HG03135 (cell line): ENCODE measurements around the gene GPAM.
"Not testable (repeated sequence)": the region's sequence is repeated elsewhere in the genome, so short reads cannot be mapped to it uniquely, and the experiment has no call there.

Experiments used
- ATAC-seq: cut with Tn5 transposase; IDR thresholded peaks from one replicate; pipeline ENCODE4 v1.9.1; 2021; ENCODE audit warnings: mild to moderate bottlenecking, moderate library complexity; ENCODE audit not compliant: unreplicated experiment

GPAM gene

DNA sequence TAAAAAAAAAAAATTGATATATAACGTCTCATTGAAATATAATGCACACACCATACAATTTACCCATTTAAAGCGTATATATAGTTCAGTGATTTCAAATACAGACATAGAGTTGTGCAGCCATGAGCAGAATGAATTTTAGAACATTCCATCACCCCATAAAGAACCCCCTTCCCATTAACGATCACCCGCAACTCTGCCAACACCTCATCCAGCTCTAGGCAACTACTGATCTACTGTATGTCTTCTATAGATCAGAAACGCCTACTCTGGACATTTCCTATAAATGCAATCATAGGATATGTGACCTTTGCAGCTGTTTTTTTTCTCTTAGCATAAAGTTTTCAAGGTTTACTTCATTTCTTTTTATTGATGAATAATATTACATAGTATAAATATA, 33.4 kb upstream of the GPAM start:
- ATAC-seq, result no peak

DNA sequence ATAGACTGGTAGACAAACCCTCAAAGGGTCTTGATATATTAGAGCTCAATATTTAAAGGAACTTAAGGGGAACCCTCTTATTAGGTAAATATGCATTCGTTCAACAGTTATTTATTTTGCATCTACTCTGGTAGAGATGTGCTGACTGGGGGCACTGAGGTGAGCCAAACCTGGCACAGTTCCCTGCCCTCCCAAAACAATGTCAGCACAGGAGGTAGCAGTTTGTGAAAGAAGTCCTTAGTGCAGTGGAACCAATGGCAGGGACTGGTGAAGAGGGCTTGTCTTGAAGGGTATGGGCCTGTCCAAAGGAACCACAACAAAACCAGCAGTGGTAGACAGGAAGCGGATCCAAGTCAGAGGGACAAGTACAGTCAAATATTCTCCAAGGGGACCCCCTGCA, 32.6 kb upstream of the GPAM start:
- ATAC-seq, result no peak

DNA sequence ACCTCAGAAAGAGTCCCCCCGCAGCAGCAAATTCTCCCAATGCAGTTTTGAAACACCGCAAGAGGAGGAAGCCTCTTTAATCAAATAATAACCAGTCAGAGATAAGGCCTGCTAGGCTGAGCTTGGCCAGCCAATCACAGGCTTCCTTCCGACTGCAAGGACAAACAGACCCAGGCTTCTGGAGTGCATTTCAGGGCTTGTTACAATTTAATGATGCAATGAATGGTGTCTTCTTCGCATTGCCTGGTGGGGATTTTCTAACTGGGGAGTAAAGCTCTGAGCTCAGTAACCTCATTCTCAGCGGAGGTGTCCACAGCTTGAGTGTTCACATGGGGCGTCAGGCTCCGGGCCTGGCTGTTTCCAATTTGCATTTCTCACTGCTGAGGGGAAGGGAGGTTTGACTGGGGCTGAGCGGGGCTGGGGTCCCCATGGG, 31.8 kb upstream of the GPAM start:
- no peak for ATAC-seq

DNA sequence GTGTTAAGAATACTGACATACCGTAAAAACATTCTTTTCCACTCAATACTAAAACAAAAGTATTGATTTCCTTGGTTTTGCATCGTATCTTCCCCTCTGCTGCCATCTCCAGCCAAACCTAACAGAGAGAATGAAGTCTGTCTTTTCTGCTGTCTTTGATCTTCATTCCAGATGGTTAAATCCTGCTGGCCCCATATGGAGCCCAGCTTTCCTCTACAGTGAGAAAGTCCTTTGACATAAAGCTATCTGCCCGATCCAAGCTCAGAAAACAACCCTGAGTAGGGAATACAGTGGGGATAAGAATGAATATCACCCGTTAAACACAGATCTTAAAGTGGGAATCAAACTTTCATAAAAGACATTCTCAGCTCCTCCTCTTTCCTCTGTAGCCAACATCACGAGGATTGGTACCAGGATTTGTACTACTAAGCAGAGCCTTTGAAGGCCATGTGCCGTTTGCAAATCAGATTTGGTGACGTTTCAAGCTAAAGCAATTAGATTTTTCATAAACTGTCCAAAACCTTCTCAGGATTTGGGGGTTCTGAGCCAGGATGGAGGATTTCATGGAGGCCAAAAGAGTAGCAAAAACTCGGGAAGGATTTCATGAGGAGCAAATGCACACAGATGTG, 30.8 kb upstream of the GPAM start:
- no peak for ATAC-seq

DNA sequence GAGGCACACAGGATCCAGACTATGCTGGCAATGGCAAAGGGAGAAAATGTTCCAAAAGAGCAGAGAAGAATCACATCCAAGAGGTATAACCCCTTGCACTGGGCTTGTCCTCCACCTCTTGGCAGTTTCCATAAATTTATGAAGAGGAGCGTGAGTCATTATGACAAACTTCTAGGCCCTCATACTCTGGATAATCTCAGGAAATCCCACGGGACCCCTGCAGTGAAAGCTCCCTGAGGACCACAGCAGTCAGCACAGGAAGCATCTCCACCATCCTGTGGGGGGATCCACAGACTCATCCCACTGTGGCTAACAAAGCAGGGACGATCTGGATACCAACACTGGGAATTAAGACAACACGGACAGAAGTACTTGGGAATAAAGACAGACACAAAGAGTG, 30.3 kb upstream of the GPAM start:
- ATAC-seq, result no peak

DNA sequence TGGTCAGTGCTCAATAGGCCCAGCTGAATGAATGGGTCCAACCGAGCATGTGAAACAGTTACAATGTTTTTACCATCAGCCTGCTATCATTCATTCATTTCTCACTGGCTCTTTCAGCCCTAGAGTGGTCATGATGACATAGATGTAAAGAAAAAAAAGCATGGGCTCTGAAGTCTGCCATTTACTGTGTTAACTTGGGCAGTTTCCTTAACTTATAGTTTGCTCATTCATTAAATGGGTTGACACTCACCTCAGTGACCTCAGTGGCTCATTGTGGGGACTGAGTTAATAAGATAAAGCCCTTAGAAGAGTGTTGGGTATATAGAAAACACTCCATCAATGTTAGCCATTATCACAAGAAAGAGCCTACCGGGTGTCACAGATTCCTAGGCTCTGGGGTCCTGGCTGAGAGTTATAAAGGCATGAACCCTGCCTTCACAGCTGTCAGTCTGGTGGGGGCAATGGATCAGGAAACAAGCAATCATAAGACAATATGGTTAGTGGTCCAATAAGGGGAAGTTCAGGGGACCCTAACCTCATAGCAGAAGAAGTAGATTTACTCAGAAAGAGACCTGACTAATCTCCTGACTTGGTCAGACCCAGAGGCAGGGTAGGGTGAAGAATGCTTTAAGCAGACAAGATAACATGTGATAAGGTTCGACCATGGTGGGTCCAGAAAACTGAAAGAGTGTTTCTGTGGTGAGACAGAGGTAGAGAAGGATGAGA, 29.7 kb upstream of the GPAM start:
- ATAC-seq, result no peak

DNA sequence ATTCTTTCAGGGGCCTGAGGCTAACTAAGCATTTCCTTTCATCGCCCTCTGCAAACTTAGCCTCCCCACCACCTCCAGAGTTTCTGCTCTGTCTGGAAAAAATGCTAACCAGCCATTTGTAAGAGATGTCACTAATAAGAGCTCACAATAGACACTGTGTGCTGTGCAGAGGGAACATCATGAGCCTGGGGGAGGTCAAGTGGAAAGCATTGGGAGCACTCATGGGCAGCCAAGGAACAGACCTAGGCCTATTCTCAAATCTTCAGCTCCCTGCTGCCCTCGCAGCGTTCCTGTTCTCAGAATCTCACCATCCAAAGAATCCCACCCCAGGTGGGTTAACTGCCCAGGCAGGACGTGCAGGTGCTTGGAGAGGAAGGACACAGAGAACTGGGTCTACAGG, 27.1 kb upstream of the GPAM start:
- no peak for ATAC-seq

DNA sequence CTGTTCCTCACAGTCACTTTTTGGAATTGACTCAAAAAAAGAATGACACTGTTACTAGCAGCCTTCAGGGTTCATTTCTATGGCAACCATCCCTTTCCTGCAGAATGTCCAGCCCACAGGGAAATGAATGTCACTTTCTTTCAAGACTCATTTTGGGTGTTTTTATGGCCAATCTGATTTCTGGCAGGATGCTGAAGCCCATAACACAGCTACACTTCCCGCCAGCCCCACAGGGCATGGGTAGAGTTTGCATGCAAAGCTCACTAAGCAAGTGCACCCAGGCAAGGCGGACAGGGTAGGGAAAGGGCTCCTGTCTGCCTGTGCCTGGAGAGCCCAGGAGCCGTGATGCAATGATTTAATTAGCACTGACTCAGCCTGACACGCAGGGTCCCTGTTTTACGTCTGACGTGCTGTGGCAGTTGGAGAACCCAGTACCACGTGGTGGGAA, 26.1 kb upstream of the GPAM start:
- ATAC-seq, result no peak

DNA sequence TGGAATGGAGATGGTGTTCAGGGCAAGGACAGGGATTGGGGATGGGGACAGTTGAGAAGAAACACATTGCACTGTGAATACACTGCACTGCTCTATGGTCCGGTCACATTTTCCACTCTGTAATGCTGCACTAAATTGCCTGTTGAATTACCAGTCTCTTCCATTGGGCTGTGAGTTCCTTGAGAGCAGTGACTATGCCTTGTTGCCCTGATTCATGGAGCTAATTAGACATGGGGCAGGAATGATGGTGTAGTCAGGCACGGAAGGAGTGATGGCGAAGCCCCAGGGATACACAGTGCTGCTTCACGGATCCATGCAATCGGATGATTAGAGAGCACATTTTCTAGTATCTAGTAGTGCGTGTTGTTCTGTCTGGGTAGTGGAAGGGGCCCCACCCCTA, 25.4 kb upstream of the GPAM start:
- no peak for ATAC-seq

DNA sequence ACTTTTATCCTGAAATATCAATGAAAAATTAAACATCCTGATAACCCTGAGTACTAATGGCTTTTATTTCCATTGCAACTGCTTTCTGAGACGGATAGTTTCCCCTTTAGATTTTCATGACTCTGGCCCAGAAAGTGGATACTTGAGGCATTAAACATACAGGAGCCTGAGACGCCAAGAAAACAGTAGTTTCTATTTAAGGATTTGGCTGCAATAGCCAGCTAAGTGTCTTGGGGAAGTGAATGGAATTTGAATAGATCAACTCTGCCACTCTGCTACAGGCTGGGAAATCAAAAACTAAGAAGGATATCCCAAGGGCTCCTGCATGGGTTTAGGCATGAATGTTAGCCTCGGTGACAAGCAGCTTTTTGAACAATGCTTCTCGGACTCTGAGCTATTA, 24.7 kb upstream of the GPAM start:
- no peak for ATAC-seq

DNA sequence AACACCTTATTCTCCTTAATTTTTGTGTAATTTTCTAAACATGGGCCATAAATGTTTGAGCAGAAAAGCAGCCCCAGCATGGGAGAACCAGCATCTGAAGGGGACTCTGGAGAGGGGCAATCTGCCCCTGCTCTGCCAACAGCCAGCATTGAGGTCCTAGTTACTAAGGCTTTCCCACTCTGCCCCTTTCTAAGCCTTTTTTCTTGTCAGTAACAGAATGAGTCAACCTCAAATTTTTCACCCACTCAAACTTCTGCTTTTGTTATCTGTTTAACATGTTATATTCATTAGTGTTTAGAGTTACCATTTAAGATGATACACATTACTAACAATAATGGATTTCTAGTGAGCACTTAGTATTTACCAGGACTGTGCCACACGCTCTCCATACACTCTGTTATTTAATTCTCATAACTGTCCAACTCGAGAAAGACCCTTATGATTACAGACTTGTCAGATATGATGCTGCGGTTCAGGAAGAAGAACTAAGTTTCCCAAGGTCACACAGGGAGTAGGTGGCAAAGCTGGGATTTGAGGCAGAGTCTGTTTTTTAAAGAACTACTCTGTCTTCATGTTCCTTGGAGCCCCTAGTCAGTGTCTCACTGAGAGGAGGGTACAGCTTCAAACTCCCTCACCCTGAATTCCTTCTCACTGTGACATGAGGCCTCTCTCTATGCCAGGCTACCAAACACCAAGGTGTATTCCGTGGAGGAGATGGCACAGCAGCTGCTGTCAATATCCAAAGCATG, 19.9 kb upstream of the GPAM start:
- ATAC-seq, result peak; percentile 58

DNA sequence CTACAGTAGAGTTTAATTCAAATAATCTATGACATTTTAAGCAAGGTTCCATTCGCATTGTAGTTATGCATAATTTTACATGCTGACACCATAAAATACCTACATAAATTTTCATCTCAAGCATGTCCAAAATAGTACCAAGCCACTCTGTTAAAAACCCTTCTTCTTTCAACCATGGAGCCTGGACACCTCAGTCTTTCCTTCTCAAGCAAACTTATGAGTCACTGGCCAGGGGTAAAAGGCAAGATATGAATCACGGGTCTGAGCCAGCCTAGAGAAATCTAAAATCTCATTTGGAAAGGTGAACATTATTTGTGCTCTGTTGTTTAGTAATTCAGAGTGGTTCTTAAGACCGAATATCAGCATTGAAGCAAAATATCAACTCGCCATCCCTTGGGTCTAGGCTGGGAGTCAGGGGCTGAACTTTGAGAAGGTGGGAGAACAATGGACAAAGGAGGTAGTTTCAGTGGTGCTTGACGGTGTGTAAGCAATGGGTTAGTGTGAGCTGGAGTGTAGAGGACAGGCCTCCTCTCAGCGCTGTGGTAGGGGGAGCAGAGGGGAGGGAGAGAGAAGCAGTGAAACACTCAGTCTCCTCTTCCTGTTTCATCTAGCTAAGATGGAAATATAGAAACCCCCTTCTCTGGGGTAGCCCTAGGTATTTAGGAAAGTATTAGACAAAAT, 19.1 kb upstream of the GPAM start:
- ATAC-seq, result peak; percentile 86

DNA sequence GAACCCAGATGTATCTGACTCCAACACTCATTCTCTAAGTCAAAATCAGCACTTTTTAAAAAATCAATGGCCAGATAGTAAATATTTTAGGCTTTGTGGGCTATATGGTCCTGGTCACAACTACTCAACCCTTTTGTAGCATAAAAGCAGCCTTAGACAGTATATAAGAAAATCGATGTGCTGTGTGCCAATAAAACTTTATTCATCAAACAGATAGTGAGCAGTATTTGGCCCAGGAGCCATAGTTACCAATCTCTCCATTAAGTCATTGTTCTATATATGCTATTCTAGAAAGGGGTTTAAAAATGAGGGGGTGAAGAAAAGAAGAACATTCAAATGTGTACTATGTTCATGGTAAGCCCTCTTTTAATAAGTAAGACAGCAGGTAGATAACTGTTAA, 18.5 kb upstream of the GPAM start:
- ATAC-seq, result no peak

DNA sequence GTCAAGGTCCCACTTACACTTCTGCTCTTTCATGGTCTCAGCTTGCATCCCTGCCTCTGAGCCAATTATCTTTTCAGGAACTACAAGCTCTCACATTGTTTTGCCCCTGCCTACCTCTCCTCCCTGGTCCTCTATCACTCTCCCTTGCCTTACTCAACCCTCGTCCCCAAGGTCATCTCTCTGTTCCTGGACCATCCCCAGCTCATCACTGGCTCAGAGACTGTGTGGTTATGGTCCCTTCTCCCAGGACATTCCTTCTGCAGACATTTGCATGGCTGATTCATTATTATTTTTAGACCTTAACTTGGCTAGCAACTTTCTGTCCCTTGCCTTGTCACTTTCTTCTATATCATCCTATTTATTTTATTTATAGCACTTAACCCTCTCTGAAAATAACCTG, 17.8 kb upstream of the GPAM start:
- ATAC-seq, result no peak

DNA sequence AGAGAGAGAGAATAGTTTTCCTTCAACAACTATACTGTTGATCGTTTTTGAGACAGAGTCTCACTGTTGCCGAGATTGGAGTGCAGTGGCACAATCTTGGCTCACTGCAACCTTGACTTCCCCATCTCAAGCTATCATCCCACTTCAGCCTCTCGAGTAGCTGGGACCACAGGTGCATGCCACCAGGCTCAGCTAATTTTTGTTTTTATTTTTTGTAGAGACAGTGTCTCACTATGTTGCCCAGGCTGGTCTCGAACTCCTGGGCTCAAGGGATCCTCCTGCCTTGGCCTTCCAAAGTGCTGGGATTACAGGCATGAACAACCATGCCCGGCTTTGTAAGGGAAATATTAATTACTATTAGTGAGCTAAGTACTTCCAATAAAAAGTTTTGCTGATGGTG, 16.7 kb upstream of the GPAM start:
- ATAC-seq, result not testable (repeated sequence)

DNA sequence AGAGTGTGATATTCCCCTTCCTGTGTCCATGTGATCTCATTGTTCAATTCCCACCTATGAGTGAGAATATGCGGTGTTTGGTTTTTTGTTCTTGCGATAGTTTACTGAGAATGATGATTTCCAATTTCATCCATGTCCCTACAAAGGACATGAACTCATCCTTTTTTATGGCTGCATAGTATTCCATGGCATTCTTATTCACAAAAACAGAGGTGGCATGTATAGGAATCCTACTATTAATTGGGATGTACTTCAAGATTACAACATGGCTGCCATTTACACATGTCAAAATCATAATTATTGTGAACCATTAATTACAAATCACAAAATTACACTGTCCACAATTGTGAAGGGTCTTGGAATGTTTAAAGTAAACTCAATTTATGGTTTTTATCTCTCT, 14.1 kb upstream of the GPAM start:
- not testable (repeated sequence) for ATAC-seq

DNA sequence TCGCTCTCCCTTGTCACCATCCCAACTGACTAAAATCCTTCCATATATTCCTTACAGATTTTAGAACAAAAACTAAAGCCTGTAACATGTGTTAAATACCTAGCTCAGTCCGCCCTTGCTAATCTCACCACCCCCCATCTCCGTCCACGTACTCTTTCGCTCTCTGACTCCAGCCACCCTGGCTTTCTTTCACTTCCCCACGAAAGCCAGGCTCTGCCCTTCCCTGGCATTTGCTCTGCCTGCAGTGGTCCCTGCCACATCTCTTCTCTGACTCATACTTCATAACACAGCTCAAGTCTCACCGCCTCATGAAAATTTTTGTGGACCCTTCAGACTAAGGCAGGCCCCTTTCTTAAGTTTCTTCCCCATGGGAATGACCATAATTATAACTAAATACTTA, 11.7 kb upstream of the GPAM start:
- no peak for ATAC-seq

DNA sequence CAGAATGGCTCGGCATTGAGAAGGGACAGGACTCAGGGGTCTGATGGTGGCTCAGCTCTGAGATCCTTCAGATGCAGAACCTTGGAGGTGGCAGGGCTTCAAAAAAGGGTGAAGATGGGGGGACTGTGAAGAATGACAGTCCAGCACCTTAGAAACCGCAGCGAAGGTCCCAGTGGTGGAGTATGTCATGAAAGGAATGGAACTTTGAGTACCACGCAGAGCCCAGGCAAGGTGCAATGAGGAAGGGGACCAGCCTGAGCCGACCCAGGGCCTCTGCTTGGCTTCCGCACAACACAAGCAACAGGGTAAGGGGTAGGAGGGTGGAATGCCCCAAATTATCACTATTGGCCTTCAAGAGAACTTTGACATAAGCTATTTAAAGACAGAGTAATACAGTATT, 8.2 kb upstream of the GPAM start:
- no peak for ATAC-seq

DNA sequence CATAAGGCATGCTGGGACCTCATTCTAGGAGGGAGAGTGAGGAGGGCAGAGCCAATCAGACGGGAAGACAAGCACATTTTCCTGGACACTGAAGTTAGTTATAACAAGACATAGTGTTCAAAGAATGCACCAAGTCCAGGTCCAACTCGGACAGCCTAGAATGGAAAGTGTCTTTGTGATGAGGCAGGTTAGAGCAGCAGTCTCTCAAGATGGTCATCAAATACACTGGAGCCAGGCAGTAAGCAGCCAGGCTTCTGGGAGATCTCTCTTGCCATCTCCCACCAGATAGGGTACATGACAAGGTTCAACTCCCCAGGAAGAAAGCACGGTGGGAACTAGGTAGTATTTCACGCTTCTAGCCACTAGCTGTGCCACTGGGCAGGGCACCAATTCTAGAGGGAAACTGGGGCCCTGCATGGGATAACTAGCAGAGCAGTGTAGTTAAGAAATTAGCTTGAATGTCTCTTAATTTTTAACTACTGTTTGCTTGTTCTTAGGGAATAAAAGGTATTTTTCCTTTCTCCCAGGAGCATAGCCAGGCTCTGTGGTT, 7.6 kb upstream of the GPAM start:
- ATAC-seq, result no peak

DNA sequence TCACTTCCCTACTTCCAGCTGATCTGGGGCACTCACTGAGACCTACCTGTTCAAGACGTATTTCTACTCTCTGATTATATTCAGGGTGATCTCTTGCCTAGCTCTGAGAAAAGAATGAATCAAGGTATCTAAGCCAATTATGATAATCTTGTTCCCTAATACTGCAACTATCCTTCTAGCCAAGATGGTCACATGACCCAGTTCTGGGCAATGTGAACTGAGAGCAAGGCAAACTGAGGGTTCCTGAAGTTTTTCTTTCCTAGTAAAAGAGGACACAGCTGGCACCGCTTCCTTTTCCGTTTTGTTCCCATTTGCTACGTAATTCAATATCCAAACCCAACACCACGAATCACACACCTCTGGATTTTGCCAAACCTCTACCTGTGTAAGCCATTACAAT, 5.9 kb upstream of the GPAM start:
- no peak for ATAC-seq

DNA sequence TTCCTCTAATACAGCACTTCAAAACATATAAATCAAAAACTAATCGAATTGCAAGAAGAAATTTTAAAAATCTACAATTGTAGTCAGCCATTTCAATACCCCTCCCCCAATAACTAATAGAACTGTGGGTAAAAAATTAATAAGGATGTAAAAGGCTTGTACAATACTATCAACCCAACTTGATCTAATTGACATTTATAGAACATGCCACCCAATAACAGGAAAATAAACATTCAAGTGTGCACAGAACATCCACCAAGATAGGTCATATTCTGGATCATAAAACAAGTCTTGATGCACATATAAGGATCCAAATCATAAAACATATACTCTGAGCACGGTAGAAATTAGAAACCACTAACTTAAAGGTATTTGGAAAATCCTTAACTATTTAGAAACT, 4.0 kb upstream of the GPAM start:
- no peak for ATAC-seq
